ENCODE data around the gene GPC3. TPM values are rescaled to one million over a fixed set of nuclear protein-coding genes. Genes with fewer than 3 reads are reported as not detected.
"Not testable (repeated sequence)": the region's sequence is repeated elsewhere in the genome, so short reads cannot be mapped to it uniquely, and the experiment has no call there.

The GPC3 gene
- polyA plus RNA-seq, 1 donor = 75.8 TPM

DNA sequence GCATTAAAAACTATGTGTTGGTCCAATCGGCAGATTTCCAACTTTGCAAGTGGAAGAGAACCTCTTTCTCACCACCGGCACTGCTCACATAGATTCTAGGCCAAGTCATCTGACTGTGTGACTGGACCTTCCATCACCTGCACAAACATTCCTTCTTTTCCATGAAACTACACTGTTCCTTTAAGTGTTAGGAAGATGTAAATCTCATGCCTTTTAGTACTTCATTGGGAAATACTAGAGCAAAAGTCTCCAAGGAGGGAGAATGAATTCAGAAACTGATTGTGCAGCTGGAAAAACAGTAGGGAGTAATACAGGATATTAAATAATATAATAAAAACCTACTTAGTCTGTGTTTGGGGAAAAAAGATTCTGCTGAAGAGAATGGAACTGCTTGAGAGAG lies 238.2 kb downstream of the GPC3 start:
- Histone ChIP-seq H3K4me1 (ENCODE audit: control insufficient read depth, insufficient read depth, low read length) (no peaks in the 10 kb centered on the region), H3K27ac (ENCODE audit: low read length) (no peak overlapping the region), H3K36me3 (ENCODE audit: control insufficient read depth, insufficient read depth, low read length) (no peaks in the 10 kb centered on the region), H3K9me3 (ENCODE audit: control insufficient read depth, low read depth, low read length) (no peaks in the 10 kb centered on the region), H3K4me3 (ENCODE audit: low read length) (no peak overlapping the region), H3K27me3 (ENCODE audit: control insufficient read depth, insufficient read depth, low read length) (no peaks in the 10 kb centered on the region)
- no CpG with 5 or more reads among the region's 2 CpGs for WGBS (ENCODE audit: insufficient coverage, low lambda C conversion rate)
- DNase-seq = peak in 1 of 2 donors; percentile 3

DNA sequence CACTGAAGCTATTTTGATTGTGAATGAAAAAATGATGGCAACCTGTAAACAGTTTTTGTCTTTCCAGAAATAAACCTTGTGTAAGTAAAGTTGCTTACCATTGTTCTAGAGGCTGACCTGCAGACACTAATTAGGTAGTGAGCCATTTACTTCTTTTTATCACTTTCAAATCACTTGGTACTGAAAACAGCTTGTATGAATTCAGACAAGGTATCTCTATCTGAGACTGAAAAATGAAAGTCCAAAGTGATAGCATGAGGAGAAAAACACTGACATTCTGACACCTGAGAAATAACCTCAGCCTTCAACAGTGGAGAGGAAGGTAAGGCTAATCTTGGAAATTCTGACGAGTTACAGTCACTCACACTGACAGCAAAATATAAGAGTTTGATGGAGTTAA lies 238.8 kb downstream of the GPC3 start:
- no CpG with 5 or more reads among the region's 1 CpG for WGBS (ENCODE audit: insufficient coverage, low lambda C conversion rate)
- no peak for DNase-seq
- Histone ChIP-seq H3K9me3 (ENCODE audit: control insufficient read depth, low read depth, low read length) (no peaks in the 10 kb centered on the region), H3K27ac (ENCODE audit: low read length) (no peak overlapping the region), H3K4me3 (ENCODE audit: low read length) (no peak overlapping the region), H3K4me1 (ENCODE audit: control insufficient read depth, insufficient read depth, low read length) (no peaks in the 10 kb centered on the region), H3K36me3 (ENCODE audit: control insufficient read depth, insufficient read depth, low read length) (no peaks in the 10 kb centered on the region), H3K27me3 (ENCODE audit: control insufficient read depth, insufficient read depth, low read length) (no peaks in the 10 kb centered on the region)

DNA sequence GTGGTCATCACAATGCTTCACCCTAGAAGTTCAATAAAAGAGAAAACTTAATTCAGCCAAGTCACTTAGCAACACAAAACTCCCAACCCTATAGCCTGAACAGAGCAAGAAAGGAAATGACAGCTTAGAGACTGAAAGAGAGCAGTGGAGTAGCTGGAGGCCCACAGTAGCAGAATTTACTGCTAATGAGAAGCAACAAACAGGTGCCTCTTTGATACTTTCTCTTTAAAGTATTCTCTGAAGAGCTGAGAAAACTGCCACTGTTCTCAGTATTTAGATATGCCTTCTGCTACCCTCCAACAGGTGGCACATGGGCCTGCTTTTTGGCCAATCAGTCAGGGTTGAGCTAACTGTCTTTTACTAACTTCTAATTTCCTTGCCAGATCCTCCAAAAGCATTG lies 240.0 kb downstream of the GPC3 start:
- no peaks in the 10 kb centered on the region for H3K36me3 ChIP-seq (ENCODE audit: control insufficient read depth, insufficient read depth, low read length)
- no peak for DNase-seq
- H3K27me3 ChIP-seq (ENCODE audit: control insufficient read depth, insufficient read depth, low read length) = no peaks in the 10 kb centered on the region
- H3K27ac ChIP-seq (ENCODE audit: low read length) = no peak overlapping the region
- no peaks in the 10 kb centered on the region for H3K4me1 ChIP-seq (ENCODE audit: control insufficient read depth, insufficient read depth, low read length)
- no peak overlapping the region for H3K4me3 ChIP-seq (ENCODE audit: low read length)
- no peaks in the 10 kb centered on the region for H3K9me3 ChIP-seq (ENCODE audit: control insufficient read depth, low read depth, low read length)

DNA sequence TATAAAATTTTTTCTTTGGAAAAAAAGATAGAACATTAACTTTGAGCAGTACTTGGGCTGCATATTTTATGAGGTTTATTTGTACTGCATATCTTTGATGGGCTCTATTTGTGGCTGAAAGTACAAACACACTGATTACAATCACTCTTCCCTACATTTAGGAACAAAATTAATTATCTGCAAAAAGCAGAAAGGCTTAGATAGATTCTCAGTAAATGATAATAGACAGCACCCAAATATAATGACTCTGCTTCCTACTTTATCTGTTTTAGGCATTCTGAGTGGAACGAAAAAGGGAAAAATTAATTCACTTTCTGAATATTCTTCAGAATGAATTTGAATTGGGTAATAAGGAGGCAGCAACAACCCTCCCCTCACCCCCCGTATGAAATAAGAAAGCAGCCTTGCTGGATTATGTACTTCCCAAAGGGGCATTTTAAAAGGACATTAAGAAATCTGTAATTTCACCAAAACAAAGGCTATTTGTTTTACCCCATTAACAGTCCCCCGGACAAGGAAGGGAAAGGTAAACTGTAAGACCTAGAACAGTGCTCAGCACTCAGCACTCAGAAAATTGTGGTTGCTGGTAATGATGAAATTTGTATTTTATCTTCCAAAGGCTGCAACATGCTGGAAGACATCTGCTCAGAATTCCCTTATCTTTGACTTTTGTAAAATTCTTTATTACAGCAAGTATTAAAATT lies 242.6 kb downstream of the GPC3 start:
- DNase-seq = no peak
- H3K4me3 ChIP-seq (ENCODE audit: low read length) = no peak overlapping the region
- no peak overlapping the region for H3K27ac ChIP-seq (ENCODE audit: low read length)
- H3K4me1 ChIP-seq (ENCODE audit: control insufficient read depth, insufficient read depth, low read length) = no peaks in the 10 kb centered on the region
- no peaks in the 10 kb centered on the region for H3K36me3 ChIP-seq (ENCODE audit: control insufficient read depth, insufficient read depth, low read length)
- H3K27me3 ChIP-seq (ENCODE audit: control insufficient read depth, insufficient read depth, low read length) = no peaks in the 10 kb centered on the region
- WGBS (ENCODE audit: insufficient coverage, low lambda C conversion rate) = no CpG with 5 or more reads among the region's 3 CpGs
- no peaks in the 10 kb centered on the region for H3K9me3 ChIP-seq (ENCODE audit: control insufficient read depth, low read depth, low read length)

DNA sequence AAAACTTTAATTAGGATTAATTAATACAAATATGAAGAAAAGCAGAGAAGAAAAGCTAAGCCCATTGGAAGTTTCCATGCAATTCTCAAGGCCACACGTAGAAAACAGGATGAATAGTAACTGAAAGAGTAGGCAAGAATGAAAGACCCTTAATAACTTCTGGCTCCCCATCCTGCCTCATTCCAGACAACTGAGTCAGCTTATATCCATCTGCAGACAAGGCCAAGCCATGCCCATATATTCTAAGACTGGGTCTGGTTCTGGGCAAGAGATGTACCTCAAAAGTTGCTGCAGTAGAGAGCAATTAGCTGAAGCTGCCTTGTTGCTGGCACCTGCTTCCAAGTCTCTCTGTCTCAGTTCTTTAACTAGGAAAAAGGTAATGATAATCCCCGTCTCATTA lies 244.1 kb downstream of the GPC3 start:
- no peak overlapping the region for H3K27ac ChIP-seq (ENCODE audit: low read length)
- H3K4me1 ChIP-seq (ENCODE audit: control insufficient read depth, insufficient read depth, low read length) = no peaks in the 10 kb centered on the region
- no peak for DNase-seq
- H3K4me3 ChIP-seq (ENCODE audit: low read length) = no peak overlapping the region
- H3K36me3 ChIP-seq (ENCODE audit: control insufficient read depth, insufficient read depth, low read length) = no peaks in the 10 kb centered on the region
- WGBS (ENCODE audit: insufficient coverage, low lambda C conversion rate) = no CpG with 5 or more reads among the region's 2 CpGs
- H3K27me3 ChIP-seq (ENCODE audit: control insufficient read depth, insufficient read depth, low read length) = no peaks in the 10 kb centered on the region
- no peaks in the 10 kb centered on the region for H3K9me3 ChIP-seq (ENCODE audit: control insufficient read depth, low read depth, low read length)

DNA sequence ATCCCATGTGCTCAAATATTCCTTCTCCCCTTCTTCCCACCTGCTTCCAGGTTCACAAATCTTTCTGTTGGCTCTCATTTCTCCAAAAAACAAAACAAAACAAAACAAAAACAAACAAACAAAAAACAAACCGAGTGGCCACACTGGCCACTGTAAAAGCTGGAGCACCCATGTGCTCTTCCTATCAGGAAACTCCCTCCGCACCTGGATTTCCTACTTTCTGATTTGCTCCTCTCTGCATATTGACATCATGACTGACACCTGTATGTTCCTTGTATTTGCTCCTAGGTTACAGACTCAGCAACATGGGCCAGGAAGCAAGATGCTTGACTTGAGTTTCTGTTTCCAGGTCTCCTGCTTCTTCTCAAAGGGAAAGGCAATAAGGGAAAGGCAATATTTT lies 258.8 kb downstream of the GPC3 start:
- no peak overlapping the region for H3K4me3 ChIP-seq (ENCODE audit: low read length)
- no peaks in the 10 kb centered on the region for H3K9me3 ChIP-seq (ENCODE audit: control insufficient read depth, low read depth, low read length)
- H3K4me1 ChIP-seq (ENCODE audit: control insufficient read depth, insufficient read depth, low read length) = peaks cover 17% of the 10 kb centered on the region
- WGBS (ENCODE audit: insufficient coverage, low lambda C conversion rate) = no CpG with 5 or more reads among the region's 2 CpGs
- peak overlapping the region; percentile 33 for H3K27ac ChIP-seq (ENCODE audit: low read length)
- H3K27me3 ChIP-seq (ENCODE audit: control insufficient read depth, insufficient read depth, low read length) = no peaks in the 10 kb centered on the region
- no peaks in the 10 kb centered on the region for H3K36me3 ChIP-seq (ENCODE audit: control insufficient read depth, insufficient read depth, low read length)
- peak in 1 of 2 donors; percentile 9 for DNase-seq

DNA sequence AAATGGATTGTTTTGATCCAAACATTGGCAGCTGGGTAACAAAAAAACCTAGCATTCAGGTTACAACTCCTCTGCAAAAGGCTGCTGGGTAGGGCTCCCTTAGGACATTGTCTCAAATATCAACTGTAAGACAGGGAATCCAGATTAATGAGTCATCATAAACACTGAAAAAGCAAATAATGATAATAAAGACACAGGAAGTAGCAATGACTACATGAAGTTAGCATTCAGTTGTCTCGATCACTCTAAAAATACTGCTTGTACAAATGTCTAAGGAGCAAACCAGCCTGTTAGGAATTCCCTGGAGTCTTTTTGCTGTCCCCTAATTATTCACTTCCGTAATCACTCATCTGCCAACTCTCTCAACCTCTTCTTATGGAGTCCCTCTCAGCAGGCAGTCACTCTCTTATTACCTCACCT lies 259.2 kb downstream of the GPC3 start:
- peak in 1 of 2 donors; percentile 42 for DNase-seq
- peak overlapping the region; percentile 33 for H3K27ac ChIP-seq (ENCODE audit: low read length)

DNA sequence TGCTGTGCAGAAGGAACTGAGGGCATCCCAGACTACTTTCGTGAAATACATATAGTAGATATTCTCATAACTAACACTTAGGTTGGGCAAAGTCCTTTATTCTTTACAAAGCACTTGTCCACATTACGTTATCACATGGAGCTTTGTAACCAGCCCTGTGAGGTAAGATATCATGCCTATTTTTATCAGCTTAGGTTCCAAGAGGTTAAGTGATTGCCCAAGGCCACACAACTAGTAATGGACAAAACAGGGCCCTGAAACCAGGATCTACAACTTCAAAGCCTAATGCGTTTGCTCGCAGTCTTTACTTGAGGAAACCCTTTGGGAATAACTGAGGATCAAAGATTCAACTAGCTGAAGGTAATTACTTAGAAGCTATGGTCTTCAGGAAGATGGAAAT lies 261.5 kb downstream of the GPC3 start:
- Histone ChIP-seq H3K27me3 (ENCODE audit: control insufficient read depth, insufficient read depth, low read length) (no peaks in the 10 kb centered on the region), H3K4me1 (ENCODE audit: control insufficient read depth, insufficient read depth, low read length) (peaks cover 17% of the 10 kb centered on the region), H3K9me3 (ENCODE audit: control insufficient read depth, low read depth, low read length) (no peaks in the 10 kb centered on the region), H3K27ac (ENCODE audit: low read length) (peak overlapping the region; percentile 76), H3K36me3 (ENCODE audit: control insufficient read depth, insufficient read depth, low read length) (no peaks in the 10 kb centered on the region), H3K4me3 (ENCODE audit: low read length) (no peak overlapping the region)
- WGBS (ENCODE audit: insufficient coverage, low lambda C conversion rate) = no CpG with 5 or more reads among the region's 4 CpGs
- DNase-seq = peak; percentile 70 to 88

More for the DNA sequence above, 259.2 kb downstream of the GPC3 start:
- H3K27me3 ChIP-seq (ENCODE audit: control insufficient read depth, insufficient read depth, low read length) = no peaks in the 10 kb centered on the region
- H3K9me3 ChIP-seq (ENCODE audit: control insufficient read depth, low read depth, low read length) = no peaks in the 10 kb centered on the region
- H3K36me3 ChIP-seq (ENCODE audit: control insufficient read depth, insufficient read depth, low read length) = no peaks in the 10 kb centered on the region
- no peak overlapping the region for H3K4me3 ChIP-seq (ENCODE audit: low read length)
- peaks cover 17% of the 10 kb centered on the region for H3K4me1 ChIP-seq (ENCODE audit: control insufficient read depth, insufficient read depth, low read length)
- WGBS (ENCODE audit: insufficient coverage, low lambda C conversion rate) = no CpG with 5 or more reads among the region's 2 CpGs

DNA sequence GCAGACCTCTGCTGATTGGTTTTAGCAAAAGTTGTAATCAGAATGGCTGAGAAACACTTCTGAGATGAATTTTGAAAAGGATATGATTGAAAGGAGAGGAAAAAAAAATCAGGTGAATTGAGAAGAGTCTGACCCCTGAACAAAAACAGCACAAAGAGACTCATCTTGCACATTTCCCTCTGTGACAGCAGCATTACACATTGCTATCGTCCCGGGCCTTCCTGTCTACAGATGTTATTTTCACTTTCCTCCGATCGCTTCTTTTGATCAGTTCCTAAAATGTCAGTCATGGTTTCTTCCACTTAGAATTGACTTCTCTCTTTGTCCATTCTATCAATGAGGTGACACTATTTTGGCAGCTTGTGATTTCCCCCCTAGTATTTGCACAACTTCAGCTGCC lies 262.6 kb downstream of the GPC3 start:
- no peak for DNase-seq
- Histone ChIP-seq H3K4me3 (ENCODE audit: low read length) (no peak overlapping the region), H3K27me3 (ENCODE audit: control insufficient read depth, insufficient read depth, low read length) (no peaks in the 10 kb centered on the region), H3K9me3 (ENCODE audit: control insufficient read depth, low read depth, low read length) (no peaks in the 10 kb centered on the region), H3K36me3 (ENCODE audit: control insufficient read depth, insufficient read depth, low read length) (no peaks in the 10 kb centered on the region), H3K4me1 (ENCODE audit: control insufficient read depth, insufficient read depth, low read length) (peaks cover 17% of the 10 kb centered on the region), H3K27ac (ENCODE audit: low read length) (no peak overlapping the region)
- no CpG with 5 or more reads among the region's 4 CpGs for WGBS (ENCODE audit: insufficient coverage, low lambda C conversion rate)

DNA sequence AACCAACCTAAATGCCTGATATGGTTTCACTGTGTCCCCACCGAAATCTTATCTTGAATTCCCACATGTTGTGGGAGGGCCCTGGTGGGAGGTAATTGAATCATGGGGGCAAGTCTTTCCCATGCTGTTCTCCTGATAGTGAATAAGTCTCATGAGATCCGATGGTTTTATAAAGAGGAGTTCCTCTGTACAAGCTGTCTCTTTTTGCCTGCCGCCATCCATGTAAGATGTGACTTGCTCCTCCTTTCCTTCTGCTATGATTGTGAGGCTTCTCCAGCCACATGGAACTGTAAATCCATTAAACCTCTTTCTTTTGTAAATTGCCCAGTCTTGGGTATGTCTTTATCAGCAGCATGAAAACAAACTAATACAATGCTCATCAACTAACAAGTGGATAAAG lies 265.1 kb downstream of the GPC3 start:
- H3K9me3 ChIP-seq (ENCODE audit: control insufficient read depth, low read depth, low read length); H3K36me3 ChIP-seq (ENCODE audit: control insufficient read depth, insufficient read depth, low read length); DNase-seq; H3K4me3 ChIP-seq (ENCODE audit: low read length); H3K27me3 ChIP-seq (ENCODE audit: control insufficient read depth, insufficient read depth, low read length); H3K27ac ChIP-seq (ENCODE audit: low read length); H3K4me1 ChIP-seq (ENCODE audit: control insufficient read depth, insufficient read depth, low read length): not testable (repeated sequence)
- no CpG with 5 or more reads among the region's 3 CpGs for WGBS (ENCODE audit: insufficient coverage, low lambda C conversion rate)

DNA sequence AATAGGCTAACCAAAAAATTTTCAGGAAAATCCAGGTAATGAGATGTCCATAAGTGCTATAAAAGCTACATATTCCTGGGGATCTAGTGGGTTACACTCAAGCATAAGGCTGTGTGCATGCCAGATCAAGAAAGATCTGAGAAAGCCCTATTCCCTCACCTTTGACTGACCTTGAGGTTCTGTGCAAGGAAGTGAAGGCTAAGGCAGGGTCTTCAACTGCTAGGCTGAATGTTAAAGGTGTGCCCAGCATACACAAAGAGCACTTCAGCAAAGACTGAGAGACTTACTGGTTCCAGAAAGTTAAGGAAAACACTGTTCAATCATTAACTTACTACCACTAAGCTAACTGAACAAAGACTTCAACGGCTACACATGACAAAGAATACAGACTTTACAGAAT lies 269.7 kb downstream of the GPC3 start:
- Histone ChIP-seq H3K9me3 (ENCODE audit: control insufficient read depth, low read depth, low read length) (no peaks in the 10 kb centered on the region), H3K27me3 (ENCODE audit: control insufficient read depth, insufficient read depth, low read length) (no peaks in the 10 kb centered on the region), H3K4me3 (ENCODE audit: low read length) (no peak overlapping the region), H3K36me3 (ENCODE audit: control insufficient read depth, insufficient read depth, low read length) (no peaks in the 10 kb centered on the region), H3K27ac (ENCODE audit: low read length) (no peak overlapping the region), H3K4me1 (ENCODE audit: control insufficient read depth, insufficient read depth, low read length) (no peaks in the 10 kb centered on the region)
- no CpG with 5 or more reads among the region's 1 CpG for WGBS (ENCODE audit: insufficient coverage, low lambda C conversion rate)
- DNase-seq = no peak
